ENCODE measurements around the gene AP1S2.

The AP1S2 gene

GRCh38 chrX:15804563-15804962, 50.0 kb downstream of the AP1S2 start:
- DNase-seq: no peak

DNA sequence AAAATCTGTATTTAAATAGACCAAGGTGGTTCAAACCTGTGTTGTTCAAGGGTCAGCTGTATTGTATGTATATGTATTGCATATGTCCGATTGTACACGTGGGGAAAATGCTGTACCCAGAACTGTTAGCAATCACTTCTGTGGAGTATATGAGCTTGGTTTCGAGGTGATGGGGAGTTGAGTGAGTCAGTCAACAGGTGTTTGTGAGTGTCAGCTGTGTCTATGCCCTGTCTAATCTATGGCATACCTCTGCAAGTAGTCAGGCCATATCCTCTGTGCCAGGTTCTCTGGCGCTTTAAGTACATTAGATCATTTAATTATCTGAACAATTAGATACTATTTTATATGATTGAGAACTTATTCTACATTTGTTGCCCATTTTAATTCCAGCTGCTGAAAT, 56.9 kb downstream of the AP1S2 start:
- no peak for DNase-seq

DNA sequence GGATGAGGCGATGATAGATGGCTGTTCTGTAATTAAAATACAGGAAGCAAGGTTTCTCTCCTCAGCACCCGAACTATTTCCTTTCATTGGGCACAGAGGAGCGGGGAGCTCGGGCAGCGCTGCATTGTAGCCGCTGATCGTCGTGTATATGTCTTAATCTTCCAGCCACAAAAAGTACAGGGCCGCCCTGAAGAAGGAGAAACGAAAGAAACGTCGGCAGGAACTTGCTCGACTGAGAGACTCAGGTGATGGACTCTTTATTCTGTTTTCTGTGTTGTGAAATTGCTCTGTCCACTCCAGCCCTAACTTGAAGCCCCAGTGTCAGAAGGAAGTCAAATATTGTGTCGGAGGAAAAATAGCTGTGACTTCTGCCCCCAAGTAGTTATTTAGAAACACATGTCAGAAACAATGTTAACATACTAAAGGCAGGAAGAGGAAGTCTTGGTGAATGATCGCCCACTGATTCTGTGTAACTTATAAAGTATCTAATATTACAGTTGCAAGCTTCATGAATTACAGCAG, 63.8 kb downstream of the AP1S2 start:
- DNase-seq: no peak

DNA sequence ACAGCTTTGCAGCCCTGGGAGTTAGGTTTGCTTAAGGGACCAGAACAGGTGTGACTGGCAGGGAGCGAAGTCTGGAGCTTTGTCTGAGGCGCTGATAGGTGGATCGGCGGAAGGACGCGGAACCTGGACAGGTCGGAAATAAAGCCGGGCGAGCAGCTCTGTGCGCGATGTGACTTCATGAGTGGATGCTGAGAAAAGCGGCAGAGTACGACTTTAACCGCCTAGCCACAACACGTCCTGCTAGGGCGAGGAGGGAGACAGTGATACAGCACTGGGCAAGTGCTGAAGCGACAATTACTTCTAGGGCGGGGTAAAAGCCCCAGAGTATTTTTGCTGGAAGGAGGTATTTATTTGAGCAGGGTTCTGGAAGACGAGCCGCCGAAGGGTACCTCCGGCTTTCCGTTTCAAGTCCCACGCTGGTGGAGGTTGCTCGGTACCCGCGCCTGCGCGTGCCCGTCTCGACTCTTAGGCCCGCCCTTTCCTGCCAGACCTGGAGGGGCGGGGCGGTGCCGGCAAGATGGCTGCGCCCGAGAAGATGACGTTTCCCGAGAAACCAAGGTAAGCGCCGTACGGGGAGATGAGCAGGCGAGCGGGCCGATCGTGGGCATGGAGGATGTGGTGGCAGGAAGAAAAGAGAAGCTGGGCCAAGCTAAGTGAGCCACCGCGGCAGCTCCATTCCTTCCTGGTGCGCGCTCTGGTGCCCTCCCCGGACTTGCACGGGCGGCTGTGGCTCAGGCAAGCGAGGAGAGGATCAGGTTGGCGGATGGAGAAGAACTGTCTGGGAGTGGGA, 64.4 kb downstream of the AP1S2 start, which contains the start of gene ZRSR2:
Gene ZRSR2 (plus strand): TSS at position 506 of the 790 bp plus-strand sequence. CDS start 12 bp downstream, at position 518.
- peak; percentile 94 to 96 for DNase-seq

GRCh38 chrX:15786915-15787314, 67.7 kb downstream of the AP1S2 start:
- no peak for DNase-seq

DNA sequence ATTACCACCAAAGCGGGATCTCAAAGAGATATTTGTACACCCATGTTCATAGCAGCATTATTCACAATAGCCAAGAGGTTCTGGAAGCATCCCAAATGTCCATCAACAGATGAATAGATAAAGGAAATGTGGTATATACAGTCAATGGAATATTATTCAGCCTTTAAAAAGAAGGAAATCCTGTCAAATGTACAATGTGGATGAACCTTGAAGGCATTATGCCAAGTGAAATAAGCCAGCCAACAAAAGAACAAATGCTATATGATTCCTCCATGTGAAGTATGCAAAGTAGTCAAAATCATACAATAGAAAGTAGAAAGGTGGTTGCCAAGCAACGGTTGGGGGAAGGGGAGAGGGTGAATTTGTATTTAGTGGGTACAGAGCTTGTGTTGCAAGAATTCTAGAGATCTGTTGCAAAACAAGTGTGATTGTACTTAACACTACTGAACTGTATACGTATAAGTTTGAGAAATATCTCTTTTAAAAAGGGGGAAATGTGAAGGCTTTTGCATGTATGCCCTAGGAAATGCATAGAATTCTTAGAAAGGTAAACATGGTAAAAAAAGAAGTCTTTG, 69.3 kb downstream of the AP1S2 start:
- DNase-seq: no peak

- peak in 1 of 2 experiments; percentile 33 for DNase-seq
Observed at GRCh38 chrX:15781961-15782699, 72.5 kb downstream of the AP1S2 start.

Measured in activated T-cell treated with anti-CD3 and anti-CD28 coated beads, Interleukin-2, amount 50 U/mL, for 48 hours (primary cell).